PC-9 (cell line): ENCODE data around the gene SHANK2.

Source experiments
- EZH2 ChIP-seq: fragments of 200-600 bp; sonication (generic); IDR thresholded peaks from 2 replicates; pipeline ENCODE4 v1.8.0; 2017; ENCODE audit warnings: antibody characterized with exemption, low read depth
- TF ChIP-seq, protein P1 (sequence below): fragments of 200-600 bp; sonication (generic); conservative IDR thresholded peaks from 2 replicates; pipeline ENCODE4 v1.6.1; 2017; ENCODE audit warnings: mixed run types, antibody characterized with exemption, mild to moderate bottlenecking, moderate library complexity

DNA sequence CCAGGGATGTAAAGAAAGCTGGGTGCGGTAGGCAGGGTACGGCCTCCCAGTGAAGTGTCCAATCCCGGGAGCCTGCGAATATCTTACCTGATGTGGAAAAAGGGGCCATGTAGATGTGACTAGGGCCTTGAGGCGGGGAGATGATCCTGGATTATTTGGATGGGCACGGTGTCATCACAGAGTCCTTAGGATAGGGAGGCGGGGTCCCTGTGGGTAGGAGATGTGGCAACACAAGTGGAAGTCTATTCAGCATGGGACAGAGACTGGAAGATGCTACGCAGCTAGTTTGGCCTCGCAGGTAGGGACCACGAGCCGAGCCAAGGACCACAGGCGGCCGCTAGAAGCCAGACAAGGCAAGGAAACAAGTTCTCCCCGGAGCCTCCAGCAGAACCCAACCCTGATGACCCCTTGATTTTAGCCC, 46.4 kb upstream of the SHANK2 start:
- TF ChIP-seq, protein P1, sequence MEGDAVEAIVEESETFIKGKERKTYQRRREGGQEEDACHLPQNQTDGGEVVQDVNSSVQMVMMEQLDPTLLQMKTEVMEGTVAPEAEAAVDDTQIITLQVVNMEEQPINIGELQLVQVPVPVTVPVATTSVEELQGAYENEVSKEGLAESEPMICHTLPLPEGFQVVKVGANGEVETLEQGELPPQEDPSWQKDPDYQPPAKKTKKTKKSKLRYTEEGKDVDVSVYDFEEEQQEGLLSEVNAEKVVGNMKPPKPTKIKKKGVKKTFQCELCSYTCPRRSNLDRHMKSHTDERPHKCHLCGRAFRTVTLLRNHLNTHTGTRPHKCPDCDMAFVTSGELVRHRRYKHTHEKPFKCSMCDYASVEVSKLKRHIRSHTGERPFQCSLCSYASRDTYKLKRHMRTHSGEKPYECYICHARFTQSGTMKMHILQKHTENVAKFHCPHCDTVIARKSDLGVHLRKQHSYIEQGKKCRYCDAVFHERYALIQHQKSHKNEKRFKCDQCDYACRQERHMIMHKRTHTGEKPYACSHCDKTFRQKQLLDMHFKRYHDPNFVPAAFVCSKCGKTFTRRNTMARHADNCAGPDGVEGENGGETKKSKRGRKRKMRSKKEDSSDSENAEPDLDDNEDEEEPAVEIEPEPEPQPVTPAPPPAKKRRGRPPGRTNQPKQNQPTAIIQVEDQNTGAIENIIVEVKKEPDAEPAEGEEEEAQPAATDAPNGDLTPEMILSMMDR: no peak
- no peak for TF ChIP-seq EZH2
